Stimulated activated CD4-positive, alpha-beta T cell treated with anti-CD3 and anti-CD28 coated beads, Interleukin-4, amount 100 ng/mL, for 1 hour (primary cell): ENCODE data around the gene TDRD7.

ENCODE experiments used
- DNase-seq: peaks from one replicate; pipeline ENCODE4 v3.0.0-alpha.2; 2020

Gene TDRD7

GRCh38 chr9:97507428-97507984 lies 95.6 kb downstream of the TDRD7 start:
- DNase-seq, result no peak

GRCh38 chr9:97508852-97509251 lies 97.0 kb downstream of the TDRD7 start:
- DNase-seq, result no peak

GRCh38 chr9:97510797-97511654 lies 99.1 kb downstream of the TDRD7 start:
- no peak for DNase-seq

- no peak for DNase-seq
These were observed 99.9 kb downstream of the TDRD7 start for GRCh38 chr9:97511655-97512427.

GRCh38 chr9:97512966-97513560 lies 101.2 kb downstream of the TDRD7 start:
- no peak for DNase-seq

GRCh38 chr9:97514531-97514930 lies 102.6 kb downstream of the TDRD7 start:
- no peak for DNase-seq

- DNase-seq, result no peak
These were observed 103.8 kb downstream of the TDRD7 start for GRCh38 chr9:97515662-97516061.

- DNase-seq, result no peak
These were observed 104.2 kb downstream of the TDRD7 start for GRCh38 chr9:97516111-97516510.

- DNase-seq, result no peak
These were observed 105.6 kb downstream of the TDRD7 start for GRCh38 chr9:97517331-97518089.

- no peak for DNase-seq
These were observed 106.4 kb downstream of the TDRD7 start for GRCh38 chr9:97518166-97518908.

GRCh38 chr9:97518909-97519307 lies 107.0 kb downstream of the TDRD7 start:
- no peak for DNase-seq

- DNase-seq, result no peak
These were observed 107.6 kb downstream of the TDRD7 start for GRCh38 chr9:97519441-97519970.

GRCh38 chr9:97521576-97522333 lies 109.9 kb downstream of the TDRD7 start:
- no peak for DNase-seq

GRCh38 chr9:97524424-97524823 lies 112.5 kb downstream of the TDRD7 start:
- DNase-seq, result no peak

GRCh38 chr9:97525451-97525850 lies 113.6 kb downstream of the TDRD7 start:
- no peak for DNase-seq

- no peak for DNase-seq
These were observed 115.1 kb downstream of the TDRD7 start for GRCh38 chr9:97526895-97527575.

GRCh38 chr9:97527626-97528528 lies 116.0 kb downstream of the TDRD7 start:
- DNase-seq, result no peak

- DNase-seq, result no peak
These were observed 116.8 kb downstream of the TDRD7 start for GRCh38 chr9:97528529-97529230.
